Measurements from ENCODE around the gene DLX4. TPM values are rescaled to one million over a fixed set of nuclear protein-coding genes. Genes with fewer than 3 reads are reported as not detected.

Gene DLX4
- total and polyA plus RNA-seq, 12 donors, result 0.03 to 0.26 TPM; not detected in 10

DNA sequence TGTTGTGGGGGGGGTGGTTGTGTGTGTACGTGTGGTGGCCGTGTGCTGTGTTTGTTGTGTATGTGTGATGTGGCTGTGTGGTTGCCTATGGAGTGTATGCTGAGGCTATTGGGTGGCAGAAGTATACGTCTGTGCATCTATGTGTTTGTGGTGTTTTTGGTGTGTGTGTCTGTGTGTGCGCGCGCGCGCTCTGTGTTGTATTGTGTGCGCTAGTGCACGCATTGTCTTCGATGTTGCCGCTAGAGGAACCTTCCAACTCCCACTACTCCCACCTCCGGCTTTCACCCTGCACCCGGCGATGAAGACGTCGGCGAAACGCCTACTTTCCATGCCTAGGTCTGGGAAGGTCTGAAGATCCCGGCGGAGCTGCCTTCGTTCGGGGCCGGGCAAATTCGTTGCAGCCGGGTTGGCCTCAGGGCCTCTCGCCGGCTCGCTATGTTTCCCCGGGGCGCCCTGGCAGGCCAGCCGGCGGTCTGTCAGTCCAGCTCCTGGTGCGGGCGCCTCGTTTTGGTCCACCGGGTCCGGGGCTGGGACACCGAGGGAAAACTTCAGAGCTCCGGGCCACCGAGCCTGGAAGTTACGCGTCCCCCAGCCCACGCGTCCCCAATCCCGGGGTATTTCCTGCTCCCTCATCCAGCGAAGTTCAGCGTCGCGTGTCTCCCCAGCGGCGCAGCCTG, 5.2 kb upstream of the DLX4 start:
- peaks cover 33 to 96% (median 90%) of the 10 kb centered on the region in 7 donors for H3K27me3 ChIP-seq
- H3K4me3 ChIP-seq, result peak overlapping the region in 2 of 10 donors; percentile 5 to 22
- peaks cover 8 to 33% (median 21%) of the 10 kb centered on the region in 9 donors for H3K4me1 ChIP-seq
- H3K27ac ChIP-seq, result no peak overlapping the region
- no peaks in the 10 kb centered on the region for H3K9me3 ChIP-seq
- DNase-seq (no peak), ATAC-seq (no peak)
- WGBS, 2 donors, result 5% methylated on average over 52 of the region's 52 CpGs
- TF ChIP-seq, protein P1, sequence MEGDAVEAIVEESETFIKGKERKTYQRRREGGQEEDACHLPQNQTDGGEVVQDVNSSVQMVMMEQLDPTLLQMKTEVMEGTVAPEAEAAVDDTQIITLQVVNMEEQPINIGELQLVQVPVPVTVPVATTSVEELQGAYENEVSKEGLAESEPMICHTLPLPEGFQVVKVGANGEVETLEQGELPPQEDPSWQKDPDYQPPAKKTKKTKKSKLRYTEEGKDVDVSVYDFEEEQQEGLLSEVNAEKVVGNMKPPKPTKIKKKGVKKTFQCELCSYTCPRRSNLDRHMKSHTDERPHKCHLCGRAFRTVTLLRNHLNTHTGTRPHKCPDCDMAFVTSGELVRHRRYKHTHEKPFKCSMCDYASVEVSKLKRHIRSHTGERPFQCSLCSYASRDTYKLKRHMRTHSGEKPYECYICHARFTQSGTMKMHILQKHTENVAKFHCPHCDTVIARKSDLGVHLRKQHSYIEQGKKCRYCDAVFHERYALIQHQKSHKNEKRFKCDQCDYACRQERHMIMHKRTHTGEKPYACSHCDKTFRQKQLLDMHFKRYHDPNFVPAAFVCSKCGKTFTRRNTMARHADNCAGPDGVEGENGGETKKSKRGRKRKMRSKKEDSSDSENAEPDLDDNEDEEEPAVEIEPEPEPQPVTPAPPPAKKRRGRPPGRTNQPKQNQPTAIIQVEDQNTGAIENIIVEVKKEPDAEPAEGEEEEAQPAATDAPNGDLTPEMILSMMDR (IDR thresholded peaks at IDR 0.05), result no peak
- no peaks in the 10 kb centered on the region for H3K36me3 ChIP-seq
- intact Hi-C loops (cut with DNase I), result no loop called here

DNA sequence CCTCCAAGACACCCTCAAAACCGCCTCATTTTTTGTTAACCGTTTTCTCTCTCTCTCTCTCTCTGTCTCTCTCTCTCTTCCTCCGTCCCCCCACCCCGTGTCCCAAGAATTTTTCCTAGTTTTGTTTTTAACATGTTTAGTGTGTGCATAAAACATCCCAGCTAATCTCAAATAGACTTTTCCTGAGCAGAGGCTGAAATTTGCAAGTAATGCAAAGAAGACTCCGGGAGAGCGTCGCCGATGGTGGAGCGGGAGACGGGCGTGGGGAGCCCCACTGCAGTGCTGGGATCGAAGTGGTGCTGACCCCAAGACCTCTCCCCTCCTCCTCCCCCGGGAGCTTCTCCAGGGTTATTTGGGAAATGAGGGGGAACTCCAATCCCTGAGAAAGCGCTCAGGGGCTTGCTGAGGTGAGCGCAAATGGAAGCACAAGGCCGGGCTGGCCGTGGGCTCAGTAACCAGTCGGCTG, 4.7 kb upstream of the DLX4 start:
- H3K36me3 ChIP-seq, result no peaks in the 10 kb centered on the region
- no peak for DNase-seq
- peaks cover 39 to 96% (median 90%) of the 10 kb centered on the region in 7 donors for H3K27me3 ChIP-seq
- H3K4me3 ChIP-seq, result peak overlapping the region in 2 of 10 donors; percentile 5 to 22
- TF ChIP-seq, protein P1 (IDR thresholded peaks at IDR 0.05), result no peak
- ATAC-seq, result no peak
- H3K4me1 ChIP-seq, result peaks cover 10 to 39% (median 27%) of the 10 kb centered on the region in 9 donors
- intact Hi-C loops (cut with DNase I), result no loop called here
- no peaks in the 10 kb centered on the region for H3K9me3 ChIP-seq
- WGBS, 2 donors, result 7 to 8% methylated on average over 18 of the region's 18 CpGs
- H3K27ac ChIP-seq, result no peak overlapping the region

DNA sequence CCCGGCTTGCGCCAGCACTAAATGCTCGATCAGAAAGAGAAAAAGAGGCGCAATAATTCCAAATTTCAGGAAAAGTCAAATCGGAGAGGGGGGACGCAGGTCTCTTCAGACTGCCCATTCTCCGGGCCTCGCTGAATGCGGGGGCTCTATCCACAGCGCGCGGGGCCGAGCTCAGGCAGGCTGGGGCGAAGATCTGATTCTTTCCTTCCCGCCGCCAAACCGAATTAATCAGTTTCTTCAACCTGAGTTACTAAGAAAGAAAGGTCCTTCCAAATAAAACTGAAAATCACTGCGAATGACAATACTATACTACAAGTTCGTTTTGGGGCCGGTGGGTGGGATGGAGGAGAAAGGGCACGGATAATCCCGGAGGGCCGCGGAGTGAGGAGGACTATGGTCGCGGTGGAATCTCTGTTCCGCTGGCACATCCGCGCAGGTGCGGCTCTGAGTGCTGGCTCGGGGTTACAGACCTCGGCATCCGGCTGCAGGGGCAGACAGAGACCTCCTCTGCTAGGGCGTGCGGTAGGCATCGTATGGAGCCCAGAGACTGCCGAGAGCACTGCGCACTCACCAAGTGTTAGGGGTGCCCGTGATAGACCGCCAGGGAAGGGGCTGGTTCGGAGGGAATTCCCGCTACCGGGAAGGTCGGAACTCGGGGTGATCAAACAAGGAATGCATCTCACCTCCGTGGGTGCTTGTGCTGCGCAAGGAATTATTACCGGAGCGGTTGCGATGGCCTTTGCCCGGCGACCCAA, 4.0 kb upstream of the DLX4 start:
- intact Hi-C loops (cut with DNase I), result no loop called here
- no peak for DNase-seq
- WGBS, 2 donors, result 3 to 5% methylated on average over 52 of the region's 52 CpGs
- no peak for ATAC-seq
- Histone ChIP-seq H3K9me3 (no peaks in the 10 kb centered on the region), H3K27me3 (peaks cover 42 to 96% (median 94%) of the 10 kb centered on the region in 7 donors), H3K4me3 (peak overlapping the region in 1 of 10 donors; percentile 3), H3K27ac (no peak overlapping the region), H3K36me3 (no peaks in the 10 kb centered on the region), H3K4me1 (peaks cover 10 to 42% (median 31%) of the 10 kb centered on the region in 9 donors)
- TF ChIP-seq, protein P1 (IDR thresholded peaks at IDR 0.05), result no peak

DNA sequence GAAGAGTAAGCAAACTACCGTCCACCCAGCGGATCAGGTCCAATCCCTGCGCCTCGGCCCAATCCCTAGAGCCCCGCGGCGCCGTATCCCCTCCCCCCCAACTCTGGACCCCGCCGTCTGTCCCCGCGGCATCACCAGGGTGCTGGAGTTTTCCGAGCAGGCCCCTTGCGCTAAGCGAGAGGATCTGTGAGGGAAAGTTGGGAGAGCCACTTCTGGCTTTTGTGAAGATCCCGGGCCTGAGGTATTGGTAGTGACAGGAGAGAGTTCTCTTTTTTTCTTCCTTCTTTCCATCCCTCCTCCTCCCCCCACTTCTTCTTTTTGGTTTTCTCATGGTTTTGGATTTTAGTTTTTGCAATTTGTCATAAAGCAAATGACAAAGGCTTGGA, 3.5 kb upstream of the DLX4 start:
- DNase-seq (no peak), ATAC-seq (no peak)
- Histone ChIP-seq H3K27me3 (peaks cover 42 to 100% (median 99%) of the 10 kb centered on the region in 7 donors), H3K36me3 (no peaks in the 10 kb centered on the region), H3K4me3 (no peak overlapping the region), H3K9me3 (no peaks in the 10 kb centered on the region), H3K27ac (no peak overlapping the region), H3K4me1 (peaks cover 10 to 42% (median 31%) of the 10 kb centered on the region in 9 donors)
- 2 to 7% methylated on average over 16 of the region's 16 CpGs for WGBS, 2 donors
- TF ChIP-seq, protein P1 (IDR thresholded peaks at IDR 0.05), result no peak
- intact Hi-C loops (cut with DNase I), result no loop called here
